GM19438 (cell line): ENCODE data around the gene RCVRN.

Experiments used
- ATAC-seq: cut with Tn5 transposase; IDR thresholded peaks from one replicate; pipeline ENCODE4 v1.9.1; 2021; ENCODE audit warnings: low read depth; ENCODE audit not compliant: unreplicated experiment

RCVRN gene

DNA sequence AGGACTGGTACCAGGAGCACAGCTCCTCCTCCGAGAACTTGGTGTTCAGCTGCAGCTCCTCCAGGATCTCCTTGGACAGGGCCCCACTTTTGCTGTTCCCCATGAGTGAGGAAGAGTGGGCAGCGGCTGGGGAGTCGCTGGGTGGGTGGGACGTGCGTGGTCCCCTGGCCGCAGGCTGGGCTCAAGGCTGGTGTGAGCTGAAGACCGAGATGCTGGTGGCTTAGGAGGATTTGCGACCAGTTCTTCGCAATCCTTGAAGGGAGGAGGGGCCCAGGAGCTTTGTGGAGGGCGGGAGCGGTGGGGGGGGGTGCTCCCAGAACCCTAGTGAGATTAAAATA, at the start of gene RCVRN:
Gene RCVRN, minus strand, starts transcription at position 194 of the 338 bp plus-strand sequence. Its CDS starts 91 bp downstream, at position 103.
- ATAC-seq: no peak

DNA sequence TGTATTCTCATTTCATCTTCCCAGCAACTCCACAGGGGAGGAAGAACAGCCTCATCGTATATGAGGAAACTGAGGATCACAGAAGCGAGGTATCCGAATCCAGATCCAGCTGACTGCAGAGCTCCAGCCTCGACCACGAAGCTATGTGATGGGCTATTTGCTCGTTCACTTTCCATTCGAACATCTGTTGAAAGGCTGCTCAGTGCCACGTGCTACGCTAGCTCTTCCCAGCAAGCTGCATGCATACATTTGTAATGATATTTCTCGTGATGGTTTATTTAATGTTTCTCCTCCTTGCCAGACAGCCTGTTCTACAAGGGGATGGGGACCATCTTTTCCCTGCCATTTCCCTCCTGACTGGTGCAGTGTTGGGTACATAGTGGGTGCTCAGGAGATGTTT, 48.4 kb upstream of the RCVRN start:
- ATAC-seq: no peak

GRCh38 chr17:9951803-9952202, 46.7 kb upstream of the RCVRN start:
- ATAC-seq: no peak

DNA sequence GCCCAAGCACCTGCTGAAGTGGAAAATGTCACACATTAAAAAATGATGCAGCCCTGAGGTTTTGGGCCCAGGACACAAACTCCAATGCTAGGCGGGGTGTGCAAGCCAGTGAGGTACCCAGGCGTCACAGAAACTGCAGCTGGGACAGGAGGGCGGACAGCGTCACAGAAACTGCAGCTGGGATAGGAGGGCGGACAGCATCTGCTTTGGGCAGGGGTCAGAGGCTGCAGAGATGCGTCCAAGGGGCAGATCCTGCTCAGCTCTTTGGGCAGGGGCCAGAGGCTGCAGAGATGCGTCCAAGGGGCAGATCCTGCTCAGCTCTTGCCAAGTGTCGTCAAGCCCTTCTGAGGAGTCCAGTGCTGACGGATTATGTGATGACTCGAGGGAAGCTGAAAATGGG, 43.9 kb upstream of the RCVRN start:
- no peak for ATAC-seq

GRCh38 chr17:9944704-9945103, 39.6 kb upstream of the RCVRN start:
- no peak for ATAC-seq

DNA sequence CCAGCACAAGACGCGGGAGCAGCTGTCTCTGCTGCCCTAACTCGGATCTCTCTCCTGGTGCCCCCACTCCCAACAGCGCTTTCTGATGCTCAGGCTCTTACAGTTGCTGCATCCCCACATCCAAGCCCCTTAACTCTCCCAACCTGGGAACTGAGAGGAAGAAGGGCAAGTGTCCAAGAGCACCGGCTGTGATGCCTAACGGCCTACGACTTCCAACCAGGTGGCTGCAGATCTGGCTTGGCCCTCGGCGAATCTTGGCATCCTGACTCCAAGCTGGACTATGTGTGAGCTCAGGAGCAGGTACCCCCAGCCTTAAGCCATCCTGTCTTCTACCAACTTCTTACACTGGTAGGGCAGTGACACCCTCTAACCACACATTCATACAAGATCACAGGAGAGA, 38.3 kb upstream of the RCVRN start:
- no peak for ATAC-seq

- no peak for ATAC-seq
Measured at GRCh38 chr17:9942885-9943284, 37.8 kb upstream of the RCVRN start.

- no peak for ATAC-seq
Measured at GRCh38 chr17:9941305-9941704, 36.2 kb upstream of the RCVRN start.

DNA sequence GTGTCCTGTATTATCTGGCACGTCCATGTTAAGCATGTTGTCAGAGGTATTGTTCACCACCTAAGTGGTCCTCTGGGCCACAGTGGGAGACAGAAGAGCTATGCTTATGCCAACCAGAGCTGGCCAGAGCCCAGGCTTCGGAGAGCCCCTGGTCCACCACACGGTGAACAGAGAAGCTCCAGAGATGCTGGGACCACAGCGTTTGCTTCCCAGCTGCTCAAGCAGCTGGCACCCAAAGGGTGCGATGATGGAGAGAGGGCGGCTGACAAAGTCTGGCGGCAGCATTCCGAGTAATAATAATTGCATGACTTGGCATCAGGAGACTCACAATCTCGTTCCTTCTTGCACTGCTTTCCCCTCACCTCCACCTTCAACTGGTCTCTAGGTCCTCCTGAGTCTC, 35.8 kb upstream of the RCVRN start:
- ATAC-seq: no peak

GRCh38 chr17:9938764-9939163, 33.7 kb upstream of the RCVRN start:
- no peak for ATAC-seq

DNA sequence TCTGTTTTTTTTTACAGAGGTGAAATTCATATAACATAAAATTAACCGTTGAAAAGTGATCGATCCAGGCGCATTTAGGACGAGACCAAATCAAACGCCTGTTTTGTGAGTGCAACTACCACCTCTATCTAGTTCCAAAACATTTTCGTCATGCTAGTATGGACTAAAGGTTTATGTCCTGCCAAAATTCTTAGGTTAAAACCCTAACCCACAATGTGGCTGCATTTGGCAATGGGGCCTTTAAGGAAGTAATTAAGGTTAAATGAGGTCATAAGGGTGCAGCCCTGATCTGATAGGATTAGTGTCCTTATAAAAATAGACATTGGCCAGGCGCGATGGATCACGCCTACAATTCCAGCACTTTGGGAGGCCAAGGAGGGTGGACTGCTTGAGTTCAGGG, 32.8 kb upstream of the RCVRN start:
- no peak for ATAC-seq

DNA sequence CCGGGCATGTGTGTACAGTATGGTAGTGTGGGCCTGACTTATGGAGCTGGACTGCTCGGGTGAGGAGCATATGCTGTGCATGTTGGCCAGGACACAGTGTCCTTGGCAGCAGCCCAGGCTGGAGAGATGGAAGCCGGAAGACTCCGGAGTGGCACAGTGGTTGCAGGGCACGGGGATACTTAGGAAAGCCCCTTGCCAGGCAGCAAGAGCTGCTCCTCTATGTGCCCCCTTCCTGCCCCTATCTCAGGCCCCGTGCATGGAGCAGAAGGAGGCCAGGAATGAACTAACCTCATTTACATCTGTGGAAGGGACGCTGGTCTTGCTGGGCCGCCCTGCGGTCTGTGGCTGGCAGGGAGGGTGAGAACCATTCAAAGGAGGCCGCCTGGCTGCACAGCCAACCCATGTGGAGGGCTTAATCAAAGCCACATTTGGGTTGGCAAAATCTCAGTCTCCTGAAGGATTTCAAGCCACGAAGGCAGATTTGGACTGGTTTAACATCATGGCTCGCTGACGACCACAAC, 32.2 kb upstream of the RCVRN start:
- ATAC-seq: no peak

DNA sequence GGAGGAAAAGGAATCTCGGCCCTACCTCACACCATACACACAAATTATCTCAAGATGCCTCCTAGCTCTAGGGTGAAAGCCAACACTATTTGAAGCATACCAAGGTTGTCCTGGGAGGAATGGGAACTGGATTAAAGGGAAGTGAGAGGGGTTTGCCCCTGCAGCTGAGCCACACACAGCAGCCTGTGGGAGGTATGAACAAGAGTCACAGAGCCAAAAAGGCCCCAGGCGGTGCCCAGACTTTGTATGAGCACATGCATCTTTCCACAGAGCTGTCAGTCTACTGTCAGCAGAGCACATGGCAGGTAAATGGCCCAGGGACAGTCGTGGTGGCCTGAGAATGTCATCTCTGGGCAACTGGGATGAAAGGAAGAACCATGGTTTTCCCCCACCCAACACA, 31.0 kb upstream of the RCVRN start:
- no peak for ATAC-seq

DNA sequence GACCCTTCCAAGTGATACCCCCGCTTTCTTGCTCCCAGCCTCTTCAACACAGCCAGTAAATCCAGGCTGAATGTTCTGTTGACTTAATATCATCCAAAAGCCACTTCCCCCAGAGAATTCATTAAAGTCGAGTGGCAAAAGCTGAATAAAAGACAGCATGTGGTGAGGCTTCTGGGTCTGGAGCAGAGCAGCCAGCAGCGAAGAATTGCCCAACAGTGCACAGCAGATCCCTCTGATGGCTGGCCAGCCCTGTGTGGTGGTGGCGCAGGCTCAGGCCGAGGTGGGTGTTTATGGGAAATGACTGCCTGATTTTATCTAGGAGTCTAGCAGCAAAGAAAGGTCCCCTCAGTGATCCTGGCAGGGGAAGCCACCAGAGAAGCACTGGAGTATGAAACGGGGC, 30.3 kb upstream of the RCVRN start:
- no peak for ATAC-seq

- ATAC-seq: no peak
Measured at GRCh38 chr17:9934331-9934730, 29.3 kb upstream of the RCVRN start.

DNA sequence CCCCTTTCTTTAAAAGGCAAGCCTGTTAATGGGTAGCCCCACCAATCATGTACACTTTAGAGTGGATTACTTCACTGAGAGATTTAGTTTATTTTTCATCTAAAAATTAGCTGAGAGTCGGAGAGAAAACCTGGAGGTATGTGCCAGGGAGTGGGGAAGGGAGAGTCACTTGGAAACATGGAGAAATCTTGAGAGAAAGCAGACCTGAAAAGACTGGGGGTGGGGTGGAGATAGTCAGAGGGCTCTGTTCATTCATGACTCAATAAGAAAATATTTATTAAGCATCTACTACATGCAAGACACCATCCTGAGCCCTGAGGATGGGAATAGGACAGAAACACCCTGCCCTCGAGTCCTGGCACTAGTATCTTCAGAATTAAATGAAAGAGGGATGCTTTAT, 27.4 kb upstream of the RCVRN start:
- ATAC-seq: no peak

GRCh38 chr17:9931144-9931741, 26.2 kb upstream of the RCVRN start:
- no peak for ATAC-seq

- no peak for ATAC-seq
Measured at GRCh38 chr17:9929871-9930270, 24.8 kb upstream of the RCVRN start.

DNA sequence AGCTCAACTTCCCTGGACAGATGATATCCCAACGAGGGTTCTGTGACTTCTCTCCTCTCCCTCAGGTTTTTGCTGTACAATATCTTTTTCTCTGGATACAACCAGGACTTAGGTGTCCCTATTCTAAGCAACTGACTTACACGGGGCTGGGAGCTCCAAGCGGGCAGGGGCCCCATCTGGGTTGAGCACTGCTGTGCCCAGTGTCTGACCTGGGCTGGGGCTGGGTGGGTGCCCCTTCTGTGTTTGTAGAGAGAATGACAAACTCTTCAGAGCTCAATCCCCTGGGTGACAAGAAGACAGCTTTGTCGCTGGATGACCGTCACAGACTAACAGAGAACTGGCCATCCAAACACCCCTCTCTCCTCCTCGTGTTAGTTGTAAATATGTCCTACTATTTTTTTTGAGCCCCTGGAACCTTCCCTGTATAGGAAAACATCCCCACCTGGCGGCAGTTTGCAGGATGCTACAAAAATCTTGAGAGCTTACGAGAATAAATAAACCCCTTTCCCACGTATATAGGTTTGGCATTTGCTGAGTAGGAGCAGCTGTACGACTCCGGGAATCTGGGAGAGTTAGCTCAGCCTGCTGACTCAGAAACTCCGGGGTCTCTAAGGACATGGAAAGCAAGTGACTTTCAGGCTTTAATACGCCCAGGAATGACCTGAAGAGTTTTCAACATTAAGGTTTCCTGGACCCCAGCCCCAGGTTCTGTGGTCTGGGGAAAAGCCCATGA, 23.7 kb upstream of the RCVRN start:
- ATAC-seq: no peak

DNA sequence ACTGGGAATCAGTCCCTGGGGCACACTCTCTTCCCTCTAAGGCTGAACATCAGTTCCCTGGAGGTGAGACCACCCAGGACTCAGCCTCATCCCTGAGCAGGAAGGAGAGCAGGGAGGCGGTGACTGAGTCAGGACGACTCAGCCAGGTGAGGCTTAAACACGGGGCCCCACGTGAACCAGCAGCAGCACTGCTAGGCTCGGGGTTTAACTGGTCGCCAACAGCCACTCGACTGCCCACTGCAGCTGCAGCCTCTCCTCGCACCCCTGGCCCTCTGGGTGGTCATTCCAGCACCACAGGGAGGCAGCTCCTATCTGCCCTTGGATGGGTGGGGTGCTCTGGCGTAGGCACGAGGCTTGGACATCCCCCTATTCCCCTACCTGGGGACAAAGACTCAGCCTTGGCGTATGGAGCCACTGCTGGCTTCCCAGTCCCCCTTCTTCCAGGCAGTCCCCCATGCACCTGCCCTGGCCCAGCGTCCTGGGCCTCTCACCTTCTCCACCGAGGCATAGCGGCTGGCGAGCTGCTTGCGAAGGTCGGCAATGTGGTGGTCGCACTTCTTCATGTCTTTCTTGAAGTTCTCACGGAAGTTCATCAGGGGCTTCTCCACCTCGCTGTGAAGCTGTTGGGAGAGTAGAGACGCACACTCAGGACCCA, 21.2 kb upstream of the RCVRN start:
- no peak for ATAC-seq

GRCh38 chr17:9925457-9925856, 20.4 kb upstream of the RCVRN start:
- no peak for ATAC-seq

DNA sequence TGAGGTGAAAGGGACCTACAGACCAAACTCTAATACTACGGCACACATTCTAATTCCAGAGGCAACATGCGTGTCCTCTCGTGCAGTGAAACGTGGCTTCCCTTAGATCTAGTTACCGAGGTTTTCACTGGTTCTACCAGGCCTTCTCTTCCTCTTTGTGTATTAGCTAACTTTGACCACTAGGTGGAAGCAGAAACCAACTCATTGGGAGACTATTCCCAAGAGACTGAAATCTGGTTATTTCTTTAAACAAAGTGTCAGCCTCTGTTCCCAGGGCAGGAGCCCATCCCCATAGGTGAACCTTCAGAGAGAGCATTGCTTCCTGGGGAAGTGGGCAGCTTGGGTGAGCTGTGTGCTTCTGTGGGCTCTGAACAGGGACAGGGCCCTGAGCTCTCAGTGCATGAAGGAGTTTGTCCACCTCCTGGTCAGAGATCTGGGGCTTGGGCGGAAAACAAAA, 19.7 kb upstream of the RCVRN start:
- no peak for ATAC-seq
